ENCODE results near the gene ARHGAP22. TPM values are rescaled to one million over a fixed set of nuclear protein-coding genes. Genes with fewer than 3 reads are reported as not detected.

The ARHGAP22 gene
- total and polyA plus RNA-seq, 8 donors, result 2.2 to 10.4 (median 2.8) TPM

- ATAC-seq (no peak), DNase-seq (no peak)
- peak overlapping the region in 1 of 2 donors; percentile 60 for H3K27ac ChIP-seq
Observed at GRCh38 chr10:48607356-48608278, 2.7 kb upstream of the ARHGAP22 start.

GRCh38 chr10:48606530-48607355 lies 1.9 kb upstream of the ARHGAP22 start:
- H3K27me3 ChIP-seq, result peaks cover 6 to 29% of the 10 kb centered on the region in 2 donors
- ATAC-seq (peak; percentile 56), DNase-seq (peak in 1 of 4 donors; percentile 48)
- no peak overlapping the region for H3K4me3 ChIP-seq
- intact Hi-C loops (cut with DNase I), result no loop called here
- H3K27ac ChIP-seq, result peak overlapping the region in 1 of 2 donors; percentile 60
- H3K4me1 ChIP-seq, result peaks cover 7 to 47% of the 10 kb centered on the region in 2 donors
- no peak for TF ChIP-seq CTCF (IDR thresholded peaks at IDR 0.05)
- H3K9me3 ChIP-seq, result no peaks in the 10 kb centered on the region
- H3K36me3 ChIP-seq, result no peaks in the 10 kb centered on the region

More at GRCh38 chr10:48607356-48608278, 2.7 kb upstream of the ARHGAP22 start:
- intact Hi-C loops (cut with DNase I), result no loop called here
- Histone ChIP-seq H3K36me3 (no peaks in the 10 kb centered on the region), H3K4me1 (peaks cover 7 to 47% of the 10 kb centered on the region in 2 donors), H3K4me3 (no peak overlapping the region), H3K27me3 (peaks cover 6 to 29% of the 10 kb centered on the region in 2 donors), H3K9me3 (no peaks in the 10 kb centered on the region)
- no peak for TF ChIP-seq CTCF (IDR thresholded peaks at IDR 0.05)

- ATAC-seq (no peak), DNase-seq (no peak)
- no peaks in the 10 kb centered on the region for H3K9me3 ChIP-seq
- no peaks in the 10 kb centered on the region for H3K36me3 ChIP-seq
- intact Hi-C loops (cut with DNase I), result no loop called here
- peaks cover 7 to 47% of the 10 kb centered on the region in 2 donors for H3K4me1 ChIP-seq
- peak overlapping the region in 1 of 2 donors; percentile 8 for H3K27ac ChIP-seq
- H3K4me3 ChIP-seq, result no peak overlapping the region
- no peak for TF ChIP-seq CTCF (IDR thresholded peaks at IDR 0.05)
- peaks cover 6 to 29% of the 10 kb centered on the region in 2 donors for H3K27me3 ChIP-seq
Observed at GRCh38 chr10:48605786-48606529, 1.1 kb upstream of the ARHGAP22 start.

- DNase-seq, result peak in 2 of 4 donors; percentile 65 to 80
- intact Hi-C loops (cut with DNase I), result no loop called here
- no peak overlapping the region for H3K27ac ChIP-seq
Observed at GRCh38 chr10:48604039-48604990, 558 bp downstream of the ARHGAP22 start.

More at GRCh38 chr10:48604039-48604990, 558 bp downstream of the ARHGAP22 start:
- Histone ChIP-seq H3K27me3 (peaks cover 6 to 29% of the 10 kb centered on the region in 2 donors), H3K4me1 (peaks cover 7 to 47% of the 10 kb centered on the region in 2 donors), H3K9me3 (no peaks in the 10 kb centered on the region), H3K36me3 (no peaks in the 10 kb centered on the region), H3K4me3 (peak overlapping the region; percentile 43 to 49)
- peak; percentile 36 for ATAC-seq
- no peak for TF ChIP-seq CTCF (IDR thresholded peaks at IDR 0.05)
